HG02943 (cell line): ENCODE measurements around the gene RBM18.

Experiments
- ATAC-seq: cut with Tn5 transposase; IDR thresholded peaks from one replicate; pipeline ENCODE4 v1.9.1; 2021; ENCODE audit warnings: mild to moderate bottlenecking, low read depth, moderate library complexity; ENCODE audit not compliant: unreplicated experiment

The RBM18 gene

GRCh38 chr9:122207096-122207495 is 57.5 kb downstream of the RBM18 start:
- ATAC-seq = no peak

DNA sequence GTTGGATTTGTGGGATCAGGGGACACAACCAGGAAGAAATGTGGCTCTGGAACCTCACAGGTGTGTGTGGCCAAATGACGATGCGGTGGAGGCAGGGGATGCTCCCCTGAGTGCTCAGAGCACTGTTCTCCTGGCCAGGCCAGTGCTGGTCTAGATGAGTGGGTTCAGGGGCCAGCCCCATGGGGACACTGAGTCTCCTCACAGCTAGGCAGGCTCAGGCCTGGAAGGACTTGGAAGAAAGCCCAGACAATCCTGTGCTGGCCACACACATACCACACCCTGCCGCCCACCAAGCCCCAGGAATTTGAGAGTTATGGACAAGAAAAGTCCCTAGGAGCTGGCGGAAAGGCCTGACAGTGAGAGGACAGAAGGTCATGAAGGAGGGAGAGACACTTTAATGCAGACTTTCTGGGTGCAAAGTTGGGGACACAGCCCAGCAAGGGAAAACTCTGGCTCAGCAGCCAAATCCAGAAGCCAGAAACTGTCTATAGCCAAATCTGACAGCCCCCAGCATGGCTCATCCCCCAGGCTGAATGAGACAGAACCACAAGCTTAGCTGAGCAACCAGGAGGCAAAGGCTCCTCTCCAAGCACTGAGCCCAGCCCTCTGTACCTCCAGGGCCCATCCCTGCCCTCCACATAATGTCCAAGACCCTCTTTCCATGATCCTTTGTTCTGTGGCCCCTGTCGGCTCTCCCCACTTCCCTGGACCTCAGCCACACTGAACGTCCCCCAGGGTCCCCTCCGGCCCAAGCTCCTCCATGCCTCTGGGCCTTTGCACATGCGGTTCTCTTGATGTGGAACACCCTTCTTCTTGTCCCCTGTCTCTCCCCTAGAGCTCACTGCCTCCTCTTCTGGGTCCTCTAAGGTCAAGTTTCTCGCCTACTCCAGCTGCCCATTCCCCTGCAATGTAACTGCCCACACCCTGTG is 58.3 kb downstream of the RBM18 start:
- ATAC-seq = no peak

DNA sequence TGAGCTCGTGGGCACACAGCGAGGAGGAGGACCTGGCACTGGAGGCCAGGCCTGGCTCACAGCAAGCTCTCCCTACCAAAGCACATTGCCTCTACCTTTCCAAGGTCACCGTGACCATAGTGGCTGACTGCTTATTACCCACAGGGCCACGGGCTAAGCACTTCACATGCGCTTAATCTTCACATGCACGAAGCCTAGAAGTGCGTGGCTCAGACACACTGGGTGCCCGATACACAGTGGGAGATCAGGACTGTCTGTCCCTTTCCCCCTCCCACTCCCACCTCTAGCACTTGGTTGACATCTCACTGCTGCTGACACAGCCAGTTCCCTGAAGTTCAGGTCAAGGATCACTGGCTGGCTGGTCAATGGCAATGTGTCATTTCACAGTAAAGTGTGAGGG is 59.5 kb downstream of the RBM18 start:
- no peak for ATAC-seq

DNA sequence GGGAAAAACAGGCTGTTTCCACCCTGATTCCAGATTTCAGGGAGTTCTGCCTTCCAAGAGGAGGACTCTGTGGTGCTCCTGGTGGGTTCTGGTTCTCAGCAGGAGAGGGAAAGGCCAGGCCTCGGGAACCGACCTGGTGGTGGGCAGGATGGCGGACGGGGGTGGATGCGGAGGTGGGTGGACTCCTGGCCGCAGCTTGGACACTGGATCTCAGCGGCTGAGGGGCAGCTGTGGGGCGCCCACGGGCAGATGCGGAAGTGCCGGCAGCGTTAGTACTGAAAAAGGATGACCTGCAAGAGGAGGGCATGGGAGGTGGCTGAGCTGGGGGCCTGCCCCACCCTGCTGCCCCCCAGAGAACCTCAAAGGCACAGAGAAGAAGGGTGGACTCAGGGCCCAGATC is 60.1 kb downstream of the RBM18 start:
- ATAC-seq = no peak

- ATAC-seq = no peak
These were observed 60.6 kb downstream of the RBM18 start for GRCh38 chr9:122204055-122204454.

DNA sequence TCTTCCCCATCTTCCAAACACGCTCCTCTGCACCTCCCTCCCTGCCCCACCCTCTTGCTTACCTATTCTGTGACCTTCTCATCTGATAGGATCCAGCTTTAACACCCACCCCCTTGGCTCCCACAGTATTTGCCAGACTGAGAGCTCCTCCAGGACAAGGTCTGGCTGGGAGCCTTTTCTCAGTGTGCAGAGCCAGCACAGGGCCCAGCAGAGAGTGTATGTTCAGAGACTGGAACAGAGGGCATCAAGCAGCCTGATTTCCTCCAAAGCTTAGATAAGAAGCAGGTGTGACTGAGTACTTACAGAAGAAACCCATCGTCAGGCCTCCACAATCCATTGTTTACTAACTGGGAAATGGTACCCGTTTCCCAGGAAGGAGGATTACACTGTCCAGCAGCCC is 62.5 kb downstream of the RBM18 start:
- no peak for ATAC-seq

- ATAC-seq = no peak
These were observed 63.0 kb downstream of the RBM18 start for GRCh38 chr9:122201641-122202040.

DNA sequence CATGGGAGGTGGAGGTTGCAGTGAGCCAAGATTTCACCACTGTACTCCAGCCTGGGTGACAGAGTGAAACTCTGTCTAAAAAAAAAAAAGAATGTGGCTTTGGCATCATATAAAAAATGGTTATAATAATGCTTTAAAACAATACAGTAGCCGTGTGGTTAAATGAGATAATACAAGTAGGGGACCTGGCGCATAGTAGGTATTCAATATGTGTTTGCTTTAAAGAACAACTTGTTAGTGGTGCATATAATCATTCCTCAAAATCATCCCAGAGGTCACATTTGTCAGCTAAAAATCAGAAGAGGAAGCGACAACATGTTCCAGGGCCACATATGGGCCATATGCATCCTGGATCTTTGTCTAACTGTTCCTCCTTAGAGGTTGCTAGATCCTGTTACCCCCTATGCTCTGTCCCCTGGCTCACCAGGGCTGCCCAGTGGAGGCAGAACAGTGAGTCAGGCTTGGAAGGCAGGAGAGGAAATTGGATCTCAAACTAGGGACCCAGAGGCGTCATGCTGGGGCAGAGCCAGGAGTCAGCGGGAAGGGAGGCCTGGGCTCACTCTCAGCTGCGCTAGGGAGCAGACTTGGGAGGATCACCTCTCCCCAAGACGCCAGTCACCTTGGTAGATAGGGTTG is 63.6 kb downstream of the RBM18 start:
- ATAC-seq = no peak

- ATAC-seq = no peak
These were observed 66.8 kb downstream of the RBM18 start for GRCh38 chr9:122197882-122198281.

DNA sequence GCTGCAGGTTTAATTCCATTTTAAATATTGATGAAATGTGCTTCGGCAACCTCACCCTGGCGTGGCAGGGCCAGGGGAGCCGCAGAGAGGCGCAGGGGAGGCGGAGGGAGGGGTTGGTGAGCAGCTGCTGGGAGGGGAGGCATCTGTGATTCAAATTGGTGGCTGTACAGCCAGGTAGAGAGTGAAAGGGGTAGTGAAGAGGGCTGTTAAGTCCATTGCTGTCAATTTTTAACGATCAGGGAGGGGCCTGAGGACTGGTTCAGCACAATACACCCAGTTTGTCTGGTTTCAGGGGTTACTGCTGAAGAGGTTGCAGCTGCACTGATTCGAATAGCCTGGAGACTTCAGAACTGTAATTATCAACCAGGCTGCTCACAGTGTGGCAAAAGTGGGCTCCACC is 67.2 kb downstream of the RBM18 start:
- no peak for ATAC-seq

GRCh38 chr9:122195875-122196274 is 68.8 kb downstream of the RBM18 start:
- ATAC-seq = no peak

- no peak for ATAC-seq
These were observed 71.0 kb downstream of the RBM18 start for GRCh38 chr9:122193651-122194050.

DNA sequence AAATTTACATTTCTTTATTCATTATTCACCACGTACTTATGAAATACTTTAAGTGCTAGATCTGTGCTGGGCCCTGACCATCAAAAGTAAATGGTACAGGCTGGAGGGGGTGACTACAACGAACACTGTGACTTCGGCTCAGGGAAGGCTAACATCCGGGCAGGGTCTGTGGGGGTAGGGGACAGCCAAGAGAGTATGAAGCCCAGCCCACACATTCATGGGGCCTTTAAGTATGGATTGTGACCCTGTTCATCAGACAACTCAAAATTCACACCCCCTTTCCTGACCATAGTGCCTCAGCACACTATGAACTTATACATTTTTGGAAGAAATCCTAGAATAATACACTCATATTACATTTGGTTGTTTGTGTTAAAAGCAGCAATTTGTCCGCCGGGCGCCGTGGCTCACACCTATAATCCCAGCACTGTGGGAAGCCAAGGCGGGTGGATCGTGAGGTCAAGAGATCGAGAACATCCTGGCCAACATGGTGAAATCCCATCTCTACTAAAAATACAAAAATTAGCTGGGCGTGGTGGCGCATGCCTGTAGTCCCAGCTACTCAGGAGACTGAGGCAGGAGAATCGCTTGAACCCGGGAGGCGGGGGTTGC is 71.6 kb downstream of the RBM18 start:
- no peak for ATAC-seq

DNA sequence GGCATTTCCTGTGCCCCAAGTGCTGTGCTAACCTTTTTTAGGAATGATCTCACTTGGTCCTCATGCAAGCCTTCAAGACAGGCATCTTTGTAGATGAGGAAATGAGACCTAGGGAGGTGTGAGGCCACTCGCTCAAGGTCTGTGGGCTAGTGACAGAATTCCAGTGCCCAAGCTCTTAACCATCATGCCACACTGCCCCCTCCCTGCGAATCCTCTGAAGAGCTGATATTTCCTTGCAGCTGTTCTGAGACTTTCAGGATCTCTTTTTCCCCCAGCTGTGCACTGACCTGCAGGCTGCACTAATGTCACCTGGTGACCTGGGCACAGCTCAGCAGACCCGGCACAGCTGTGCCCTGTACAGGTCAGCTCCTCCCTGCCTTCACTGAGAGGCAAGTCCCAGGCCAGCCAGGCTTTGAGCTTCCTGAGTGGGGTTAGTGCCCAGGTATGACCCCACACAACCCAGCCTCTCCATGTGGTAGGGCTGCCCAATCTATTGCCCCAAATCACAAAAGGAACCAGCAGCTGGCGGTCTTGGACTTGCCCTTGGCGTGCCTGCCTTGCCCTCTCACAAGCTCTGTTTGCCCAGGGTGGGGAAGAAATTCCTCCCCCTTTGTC is 72.3 kb downstream of the RBM18 start:
- no peak for ATAC-seq

GRCh38 chr9:122191584-122191983 is 73.1 kb downstream of the RBM18 start:
- no peak for ATAC-seq

DNA sequence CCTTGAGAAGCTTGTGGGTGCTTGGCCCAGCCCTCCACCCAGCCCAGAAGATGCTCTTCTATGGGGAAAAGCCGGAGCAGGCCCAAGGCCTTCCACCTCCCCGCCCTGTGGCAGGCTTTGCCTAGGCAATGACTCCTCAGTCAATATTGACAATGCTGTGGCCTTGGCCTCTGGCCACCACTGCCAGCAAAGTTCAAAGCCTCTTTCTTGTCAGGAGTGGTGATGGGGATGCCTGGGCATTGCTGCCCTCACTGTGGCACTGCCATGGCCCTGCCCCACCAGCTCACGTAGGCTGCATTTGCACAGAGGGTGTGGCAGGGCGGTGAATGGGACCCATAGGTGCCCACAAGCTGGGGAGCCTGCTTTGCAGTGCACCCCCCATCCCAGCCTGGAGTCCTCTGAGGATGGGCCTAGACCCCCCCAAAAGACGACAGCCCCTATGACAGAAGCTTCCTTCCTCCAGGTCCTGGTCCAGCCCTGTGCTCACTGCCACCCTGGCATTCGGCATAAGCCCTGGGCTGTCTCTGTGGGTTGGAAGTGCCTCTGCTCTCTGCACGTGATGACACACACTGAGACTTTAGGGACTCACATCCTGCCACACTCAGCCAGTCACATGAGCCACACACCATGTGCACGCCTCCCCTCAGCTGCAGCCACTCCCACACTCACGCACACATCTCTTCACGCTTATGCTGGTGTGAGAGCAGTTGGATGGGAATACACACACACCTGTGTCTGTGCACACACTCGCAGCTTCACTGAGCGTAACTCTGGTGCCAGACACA is 73.9 kb downstream of the RBM18 start:
- no peak for ATAC-seq

DNA sequence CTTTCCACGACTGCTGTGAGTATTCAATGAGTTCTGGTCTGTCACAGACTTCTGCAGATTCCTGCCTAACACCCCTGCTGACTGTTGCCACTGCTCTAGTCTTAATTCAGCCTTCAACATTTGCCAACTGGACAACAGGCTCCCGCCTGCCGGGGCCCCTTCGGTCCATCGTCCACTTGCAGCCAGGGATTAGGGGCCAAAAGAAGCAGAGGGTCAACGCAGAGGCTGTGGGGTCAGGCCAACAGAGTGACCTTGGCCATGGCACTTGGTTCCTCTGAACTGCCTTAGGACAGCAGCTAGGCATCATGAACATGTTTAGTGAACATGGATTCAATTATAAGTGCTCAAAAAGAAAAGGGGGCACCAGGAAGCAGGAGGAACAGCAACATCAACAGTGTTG is 76.3 kb downstream of the RBM18 start:
- ATAC-seq = no peak
